GM12872 (cell line): ENCODE data around the gene POU1F1.

Source experiments
- CTCF ChIP-seq: IDR thresholded peaks from 3 replicates; pipeline ENCODE4 v1.5.1; 2011; ENCODE audit warnings: low read depth, mild to moderate bottlenecking, low read length, moderate library complexity; ENCODE audit not compliant: insufficient read depth

POU1F1 gene

DNA sequence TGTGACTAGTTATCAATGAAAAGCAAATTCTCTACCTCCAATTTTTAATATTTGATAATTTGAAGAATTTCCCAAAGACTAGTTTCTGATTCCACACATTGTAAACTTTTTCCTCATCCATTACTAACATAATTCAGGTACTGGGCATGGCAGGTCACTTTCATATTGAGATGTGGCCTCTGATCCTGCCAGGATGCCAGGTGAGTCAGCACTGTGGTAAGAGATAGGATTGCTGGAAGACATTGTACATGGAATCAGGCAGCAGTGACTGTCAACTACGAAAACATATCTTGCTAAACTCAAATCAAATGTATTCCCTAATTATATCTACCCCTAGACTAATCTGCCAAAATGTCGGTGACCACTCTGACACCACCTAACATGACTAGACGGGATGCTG is 33.2 kb upstream of the POU1F1 start:
- TF ChIP-seq CTCF: no peak

- TF ChIP-seq CTCF: 0 out of 3 replicates have a peak, but pooled peaks have one; percentile 23
These were observed 31.4 kb upstream of the POU1F1 start for GRCh38 chr3:87307805-87308204.

- TF ChIP-seq CTCF: no peak
These were observed 29.1 kb upstream of the POU1F1 start for GRCh38 chr3:87305517-87305916.

DNA sequence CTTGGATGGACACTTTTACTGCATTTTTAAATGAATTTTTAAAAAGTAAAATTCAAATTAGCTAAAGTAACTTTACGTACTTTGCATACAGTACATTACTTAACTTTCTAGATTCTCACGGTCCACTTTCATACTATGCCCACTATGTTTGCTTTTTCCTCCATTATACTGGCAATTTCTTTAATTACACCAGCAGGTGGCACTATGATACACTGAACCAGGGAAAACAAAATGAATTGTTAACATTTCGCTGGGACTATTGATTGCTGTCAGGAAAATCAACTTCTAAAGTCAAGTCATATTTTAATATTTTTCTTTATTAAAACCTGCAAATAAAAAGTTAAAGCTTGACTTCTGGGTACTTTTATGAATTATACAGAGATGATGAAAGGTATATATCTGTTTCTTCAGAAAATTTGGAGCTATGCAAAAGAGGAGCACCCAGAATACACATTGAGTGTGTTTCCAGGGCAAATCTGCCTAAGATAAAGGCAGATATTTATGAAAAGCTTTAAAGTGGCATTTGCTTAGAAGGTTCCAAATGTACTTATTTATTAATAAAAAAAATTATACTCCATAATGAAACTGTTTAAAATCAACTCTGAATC is 21.8 kb upstream of the POU1F1 start:
- peak; percentile 49; the same call in 2 of the 3 replicates for TF ChIP-seq CTCF

DNA sequence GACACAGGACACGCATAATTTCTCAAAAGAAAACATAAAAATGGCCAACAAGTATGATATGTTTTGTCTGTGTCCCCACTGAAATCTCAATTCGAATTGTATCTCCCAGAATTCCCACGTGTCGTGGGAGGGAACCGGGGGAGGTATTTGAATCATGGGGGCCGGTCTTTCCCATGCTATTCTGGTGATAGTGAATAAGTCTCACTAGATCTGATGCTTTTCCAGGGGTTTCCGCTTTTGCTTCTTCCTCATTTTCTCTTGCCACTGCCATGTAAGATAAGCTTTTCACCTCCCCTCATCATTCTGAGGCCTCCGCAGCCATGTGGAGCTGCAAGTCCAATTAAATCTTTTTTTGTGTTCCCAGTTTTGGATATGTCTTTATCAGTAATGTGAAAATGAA is 12.1 kb upstream of the POU1F1 start:
- TF ChIP-seq CTCF: no peak

DNA sequence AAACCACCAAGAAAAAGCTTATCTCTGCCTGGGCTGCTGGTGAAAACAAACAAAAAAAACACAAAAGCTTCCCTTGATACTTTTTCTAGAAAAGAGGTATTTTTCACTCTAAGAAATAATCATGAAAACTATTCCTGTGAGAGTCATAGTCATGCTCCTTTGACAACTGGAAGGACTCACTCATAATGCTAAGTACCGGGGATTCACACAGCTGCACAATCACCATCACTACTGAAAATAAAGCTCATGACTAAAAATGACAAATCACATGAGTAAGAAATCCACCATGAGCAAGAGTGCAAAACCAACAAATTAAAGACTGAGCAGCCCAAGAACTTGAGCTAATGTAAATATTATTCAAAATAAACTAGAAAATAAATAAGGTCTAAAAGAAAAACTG is 10.6 kb upstream of the POU1F1 start:
- TF ChIP-seq CTCF: no peak

DNA sequence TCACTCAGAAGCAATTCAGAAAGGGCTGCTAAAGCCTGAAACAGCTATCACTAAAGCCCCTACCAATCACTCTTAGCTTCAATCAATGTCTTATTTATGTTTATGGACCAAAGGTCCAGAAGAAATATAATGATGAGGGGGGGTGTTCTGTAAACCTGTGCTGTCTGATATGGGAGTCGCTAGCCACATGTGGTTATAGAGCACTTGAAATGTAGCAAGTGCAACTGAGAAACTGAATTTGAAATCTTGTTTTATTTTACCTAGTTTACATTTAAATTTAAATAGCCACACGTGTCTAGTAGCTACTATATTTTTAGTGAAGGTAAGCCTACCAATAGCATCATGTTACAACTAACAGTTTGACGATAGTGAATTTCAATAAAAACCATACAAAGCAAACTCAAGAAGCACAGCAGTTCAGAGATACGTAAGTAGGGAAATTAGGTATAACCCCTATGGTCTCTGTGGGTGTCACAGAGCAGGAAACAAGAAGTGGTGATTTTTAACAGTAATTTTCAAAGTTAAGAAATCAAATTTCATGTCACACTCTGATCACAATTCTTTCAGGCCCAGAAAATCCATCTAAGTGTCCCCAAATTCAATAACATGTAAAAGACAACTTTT is 3.6 kb downstream of the POU1F1 start:
- no peak for TF ChIP-seq CTCF
